ENCODE measurements around the gene PLCB1.

PLCB1 gene

DNA sequence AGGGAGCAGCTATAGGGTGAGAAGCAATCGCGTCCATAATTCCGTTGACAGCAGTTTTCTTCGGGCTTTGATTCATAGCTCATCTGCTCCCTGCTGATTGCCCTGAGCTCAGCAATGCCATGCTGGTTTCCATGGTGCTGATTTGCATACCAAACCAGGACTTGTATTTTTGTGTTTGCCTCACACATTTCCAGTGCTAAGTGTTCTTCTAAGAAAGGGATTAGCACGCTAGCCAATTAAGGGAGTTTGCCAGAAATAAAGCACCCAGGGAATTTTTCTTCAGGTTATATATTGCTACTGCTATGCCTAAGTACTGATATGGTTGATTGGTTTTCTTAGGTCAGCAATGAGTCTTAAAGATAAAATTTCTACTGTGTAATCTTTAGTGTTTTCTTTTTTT is 177.6 kb downstream of the PLCB1 start:
- H3K27ac ChIP-seq (ENCODE audit: low read depth in 2 of 2, low read length in 2 of 2), result no peak overlapping the region
- no peaks in the 10 kb centered on the region for H3K9me3 ChIP-seq (ENCODE audit: control insufficient read depth in 2 of 2, low read length in 2 of 2)
- H3K9ac ChIP-seq (ENCODE audit: low read depth in 1 of 2, low read length in 2 of 2), result no peak overlapping the region
- H3K27me3 ChIP-seq (ENCODE audit: control insufficient read depth in 2 of 2, insufficient read depth in 2 of 2, low read length in 2 of 2), result no peaks in the 10 kb centered on the region
- no peak overlapping the region for H3K4me3 ChIP-seq (ENCODE audit: low read length in 2 of 2)
- no peaks in the 10 kb centered on the region for H3K4me1 ChIP-seq (ENCODE audit: control insufficient read depth in 2 of 2, insufficient read depth in 2 of 2, low read length in 2 of 2)
- no peaks in the 10 kb centered on the region for H3K36me3 ChIP-seq (ENCODE audit: control insufficient read depth in 2 of 2, insufficient read depth in 2 of 2, low read length in 2 of 2)

DNA sequence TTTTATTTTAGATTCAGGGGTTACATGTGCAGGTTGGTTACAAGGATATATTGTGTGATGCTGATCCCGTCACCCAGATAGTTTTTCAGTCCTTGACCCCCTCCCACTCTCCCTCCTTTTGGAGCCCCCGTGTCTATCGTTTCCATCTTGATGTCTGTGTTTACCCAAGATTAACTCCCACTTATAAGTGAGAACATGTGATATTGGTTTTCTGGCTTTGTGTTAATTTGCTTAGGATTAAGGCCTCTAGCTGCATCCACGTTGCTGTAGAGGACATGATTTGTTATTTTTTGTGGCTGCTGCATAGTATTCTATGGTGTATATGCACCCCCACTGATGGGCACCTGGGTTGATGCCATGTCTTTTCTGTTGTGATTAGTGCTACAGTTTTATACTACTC is 178.6 kb downstream of the PLCB1 start:
- H3K9ac ChIP-seq (ENCODE audit: low read depth in 1 of 2, low read length in 2 of 2), result no peak overlapping the region
- no peaks in the 10 kb centered on the region for H3K4me1 ChIP-seq (ENCODE audit: control insufficient read depth in 2 of 2, insufficient read depth in 2 of 2, low read length in 2 of 2)
- no peaks in the 10 kb centered on the region for H3K9me3 ChIP-seq (ENCODE audit: control insufficient read depth in 2 of 2, low read length in 2 of 2)
- no peaks in the 10 kb centered on the region for H3K36me3 ChIP-seq (ENCODE audit: control insufficient read depth in 2 of 2, insufficient read depth in 2 of 2, low read length in 2 of 2)
- no peaks in the 10 kb centered on the region for H3K27me3 ChIP-seq (ENCODE audit: control insufficient read depth in 2 of 2, insufficient read depth in 2 of 2, low read length in 2 of 2)
- H3K4me3 ChIP-seq (ENCODE audit: low read length in 2 of 2), result no peak overlapping the region
- H3K27ac ChIP-seq (ENCODE audit: low read depth in 2 of 2, low read length in 2 of 2), result no peak overlapping the region

DNA sequence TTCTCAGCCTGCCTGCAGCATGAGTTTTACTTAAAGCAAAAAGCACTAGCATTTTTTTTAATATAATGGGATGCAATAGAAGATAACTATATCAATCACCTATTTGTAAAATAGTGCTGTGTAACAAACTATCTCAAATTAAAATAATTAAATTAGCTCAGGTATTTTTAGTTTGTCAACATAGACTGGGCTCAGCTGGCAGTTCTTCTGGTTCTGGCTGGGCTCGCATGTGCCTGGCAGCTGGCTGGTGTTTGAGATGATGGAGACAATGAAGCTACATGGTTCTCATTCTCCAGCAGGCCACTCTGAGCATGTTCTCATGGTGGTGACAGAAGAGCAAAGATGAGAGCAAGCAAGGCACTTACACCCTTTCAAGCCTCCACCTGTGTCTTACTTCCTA is 181.0 kb downstream of the PLCB1 start:
- Histone ChIP-seq H3K4me1 (ENCODE audit: control insufficient read depth in 2 of 2, insufficient read depth in 2 of 2, low read length in 2 of 2) (no peaks in the 10 kb centered on the region), H3K36me3 (ENCODE audit: control insufficient read depth in 2 of 2, insufficient read depth in 2 of 2, low read length in 2 of 2) (no peaks in the 10 kb centered on the region), H3K27ac (ENCODE audit: low read depth in 2 of 2, low read length in 2 of 2) (no peak overlapping the region), H3K9ac (ENCODE audit: low read depth in 1 of 2, low read length in 2 of 2) (no peak overlapping the region), H3K4me3 (ENCODE audit: low read length in 2 of 2) (no peak overlapping the region), H3K27me3 (ENCODE audit: control insufficient read depth in 2 of 2, insufficient read depth in 2 of 2, low read length in 2 of 2) (no peaks in the 10 kb centered on the region), H3K9me3 (ENCODE audit: control insufficient read depth in 2 of 2, low read length in 2 of 2) (no peaks in the 10 kb centered on the region)

DNA sequence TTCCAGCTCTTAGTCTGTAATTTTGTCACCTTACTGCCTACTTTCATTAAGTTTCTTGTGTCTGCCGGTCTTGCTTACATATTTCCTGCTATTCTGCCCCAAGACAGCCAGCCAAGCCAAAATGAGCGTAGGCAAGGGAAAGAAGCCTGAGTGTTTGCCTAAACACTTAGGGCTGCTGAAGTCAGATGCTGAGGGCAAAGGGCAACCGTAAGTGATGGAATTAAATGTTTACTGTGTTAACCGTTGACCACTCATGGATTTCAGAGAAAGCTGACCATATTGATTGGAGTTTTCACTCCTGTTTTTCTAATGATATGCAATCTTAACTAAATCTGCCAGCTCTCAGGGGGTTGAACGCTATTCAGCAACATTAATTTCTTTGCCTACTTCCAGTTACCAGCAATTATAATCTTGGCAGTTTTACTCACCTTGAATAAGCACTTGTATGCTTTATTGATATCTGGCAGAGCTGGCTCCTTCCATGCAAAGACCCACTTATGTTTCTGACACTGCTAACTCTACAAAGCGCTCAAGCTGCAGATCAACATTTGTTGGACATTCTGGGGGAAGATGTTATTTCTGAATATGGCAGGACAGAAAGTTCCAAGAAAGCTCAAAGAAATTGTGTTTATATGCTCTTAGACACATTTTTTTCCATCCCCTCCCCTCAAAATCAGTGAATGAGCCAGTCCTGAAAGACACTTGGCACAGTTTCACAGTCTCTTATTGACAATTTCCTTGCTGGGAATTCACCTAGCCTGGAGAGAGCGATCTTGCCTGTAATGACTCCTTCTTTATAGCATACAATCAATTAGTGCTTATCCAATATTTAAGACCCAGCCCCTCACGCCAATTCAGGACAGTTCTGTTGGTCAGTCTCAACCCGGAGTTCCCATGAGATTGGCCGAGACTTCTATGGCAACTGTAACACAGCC is 183.8 kb downstream of the PLCB1 start:
- Histone ChIP-seq H3K9ac (ENCODE audit: low read depth in 1 of 2, low read length in 2 of 2) (no peak overlapping the region), H3K4me3 (ENCODE audit: low read length in 2 of 2) (no peak overlapping the region), H3K27me3 (ENCODE audit: control insufficient read depth in 2 of 2, insufficient read depth in 2 of 2, low read length in 2 of 2) (no peaks in the 10 kb centered on the region), H3K36me3 (ENCODE audit: control insufficient read depth in 2 of 2, insufficient read depth in 2 of 2, low read length in 2 of 2) (no peaks in the 10 kb centered on the region), H3K27ac (ENCODE audit: low read depth in 2 of 2, low read length in 2 of 2) (no peak overlapping the region), H3K4me1 (ENCODE audit: control insufficient read depth in 2 of 2, insufficient read depth in 2 of 2, low read length in 2 of 2) (no peaks in the 10 kb centered on the region), H3K9me3 (ENCODE audit: control insufficient read depth in 2 of 2, low read length in 2 of 2) (no peaks in the 10 kb centered on the region)

DNA sequence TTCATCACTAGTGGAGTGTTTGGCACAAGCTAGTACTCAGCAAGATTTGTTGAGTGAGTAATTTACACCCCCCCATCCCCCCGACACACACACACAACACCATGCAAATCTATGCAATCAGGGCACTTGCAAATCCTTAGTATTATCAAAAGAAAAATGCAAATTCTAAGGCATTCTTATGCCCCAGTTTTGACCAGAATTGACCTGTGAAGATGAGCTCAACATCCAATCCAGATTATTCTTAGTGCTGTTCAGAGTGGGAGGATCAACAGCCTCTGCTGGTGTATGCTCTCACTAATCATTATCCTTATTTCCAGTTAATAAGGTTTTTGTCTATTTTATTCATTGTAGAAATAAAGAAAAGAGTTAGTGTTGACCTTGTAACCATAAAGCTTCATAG is 185.4 kb downstream of the PLCB1 start:
- Histone ChIP-seq H3K9ac (ENCODE audit: low read depth in 1 of 2, low read length in 2 of 2) (no peak overlapping the region), H3K9me3 (ENCODE audit: control insufficient read depth in 2 of 2, low read length in 2 of 2) (no peaks in the 10 kb centered on the region), H3K4me1 (ENCODE audit: control insufficient read depth in 2 of 2, insufficient read depth in 2 of 2, low read length in 2 of 2) (no peaks in the 10 kb centered on the region), H3K27me3 (ENCODE audit: control insufficient read depth in 2 of 2, insufficient read depth in 2 of 2, low read length in 2 of 2) (no peaks in the 10 kb centered on the region), H3K27ac (ENCODE audit: low read depth in 2 of 2, low read length in 2 of 2) (no peak overlapping the region), H3K36me3 (ENCODE audit: control insufficient read depth in 2 of 2, insufficient read depth in 2 of 2, low read length in 2 of 2) (no peaks in the 10 kb centered on the region), H3K4me3 (ENCODE audit: low read length in 2 of 2) (no peak overlapping the region)

DNA sequence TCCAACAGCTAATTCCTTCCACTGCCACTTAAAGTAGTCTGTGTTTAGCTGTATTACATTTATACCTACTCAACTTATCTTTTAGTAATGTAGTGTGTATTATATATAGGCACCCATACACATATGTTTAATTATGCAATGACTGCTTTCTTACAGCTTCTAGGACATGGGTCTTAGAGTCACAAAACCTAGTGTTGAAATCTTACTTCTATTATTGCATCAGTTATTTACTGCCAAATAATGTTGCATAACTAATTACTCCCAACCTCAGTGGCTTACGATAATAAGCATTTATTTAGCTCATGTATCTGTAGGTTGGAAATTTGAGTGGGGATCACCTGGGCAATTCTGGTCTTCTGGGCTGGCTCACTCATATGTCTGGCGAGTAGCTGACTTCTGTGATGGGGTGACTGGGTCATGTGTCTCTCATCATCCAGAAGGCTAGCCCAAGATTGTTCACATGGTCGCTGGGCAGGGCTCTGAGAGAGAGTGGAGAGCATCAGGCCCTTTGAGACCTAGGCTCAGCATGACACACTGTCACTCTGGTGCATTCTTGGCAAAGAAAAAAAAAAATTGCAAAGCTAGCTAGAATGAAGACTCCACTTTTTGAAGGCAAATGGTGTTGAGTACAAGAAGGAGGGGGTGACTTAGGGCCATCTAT is 187.0 kb downstream of the PLCB1 start:
- Histone ChIP-seq H3K4me3 (ENCODE audit: low read length in 2 of 2) (no peak overlapping the region), H3K4me1 (ENCODE audit: control insufficient read depth in 2 of 2, insufficient read depth in 2 of 2, low read length in 2 of 2) (no peaks in the 10 kb centered on the region), H3K27me3 (ENCODE audit: control insufficient read depth in 2 of 2, insufficient read depth in 2 of 2, low read length in 2 of 2) (no peaks in the 10 kb centered on the region), H3K9ac (ENCODE audit: low read depth in 1 of 2, low read length in 2 of 2) (no peak overlapping the region), H3K9me3 (ENCODE audit: control insufficient read depth in 2 of 2, low read length in 2 of 2) (no peaks in the 10 kb centered on the region), H3K36me3 (ENCODE audit: control insufficient read depth in 2 of 2, insufficient read depth in 2 of 2, low read length in 2 of 2) (no peaks in the 10 kb centered on the region), H3K27ac (ENCODE audit: low read depth in 2 of 2, low read length in 2 of 2) (no peak overlapping the region)

DNA sequence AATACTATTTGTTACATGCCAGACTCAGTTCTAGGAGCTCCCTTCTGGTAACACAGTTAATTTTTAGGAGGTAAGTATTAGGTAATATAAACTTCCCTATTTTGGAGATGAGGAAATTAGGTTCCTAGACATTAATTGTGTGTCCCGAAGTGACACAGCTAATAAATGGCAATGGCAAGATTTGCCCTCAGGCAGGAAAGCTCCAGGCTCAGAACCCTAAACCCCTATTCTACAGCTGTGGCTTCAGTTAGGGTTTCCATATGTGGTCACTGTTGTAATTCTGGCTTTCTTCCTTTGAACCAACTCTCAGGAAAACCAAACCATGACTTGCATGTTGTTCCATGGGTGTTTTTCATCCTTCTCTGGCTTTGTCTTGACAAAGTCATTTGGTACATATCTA is 188.2 kb downstream of the PLCB1 start:
- no peak overlapping the region for H3K27ac ChIP-seq (ENCODE audit: low read depth in 2 of 2, low read length in 2 of 2)
- H3K4me3 ChIP-seq (ENCODE audit: low read length in 2 of 2), result no peak overlapping the region
- H3K9me3 ChIP-seq (ENCODE audit: control insufficient read depth in 2 of 2, low read length in 2 of 2), result no peaks in the 10 kb centered on the region
- no peaks in the 10 kb centered on the region for H3K27me3 ChIP-seq (ENCODE audit: control insufficient read depth in 2 of 2, insufficient read depth in 2 of 2, low read length in 2 of 2)
- no peak overlapping the region for H3K9ac ChIP-seq (ENCODE audit: low read depth in 1 of 2, low read length in 2 of 2)
- no peaks in the 10 kb centered on the region for H3K36me3 ChIP-seq (ENCODE audit: control insufficient read depth in 2 of 2, insufficient read depth in 2 of 2, low read length in 2 of 2)
- H3K4me1 ChIP-seq (ENCODE audit: control insufficient read depth in 2 of 2, insufficient read depth in 2 of 2, low read length in 2 of 2), result no peaks in the 10 kb centered on the region

DNA sequence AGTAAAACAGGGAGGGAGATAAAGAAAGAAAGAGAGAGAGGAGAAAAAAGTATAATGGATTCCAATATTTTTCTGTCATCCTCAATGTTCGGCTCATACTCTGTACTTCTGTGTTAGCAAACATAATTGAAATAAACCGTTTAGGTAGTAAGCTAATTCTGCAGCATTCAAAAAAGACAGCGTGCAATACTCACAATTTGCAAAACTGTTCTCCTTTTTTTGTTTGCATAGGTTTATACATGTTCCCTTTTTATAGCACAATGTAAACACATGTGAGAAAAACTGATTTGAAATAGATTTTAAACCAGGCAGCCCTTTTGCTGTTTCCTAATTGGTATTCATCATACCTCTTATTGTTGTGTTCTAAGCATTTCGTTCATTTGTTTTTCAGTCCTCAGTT is 188.9 kb downstream of the PLCB1 start:
- no peaks in the 10 kb centered on the region for H3K4me1 ChIP-seq (ENCODE audit: control insufficient read depth in 2 of 2, insufficient read depth in 2 of 2, low read length in 2 of 2)
- no peaks in the 10 kb centered on the region for H3K9me3 ChIP-seq (ENCODE audit: control insufficient read depth in 2 of 2, low read length in 2 of 2)
- H3K27ac ChIP-seq (ENCODE audit: low read depth in 2 of 2, low read length in 2 of 2), result no peak overlapping the region
- H3K9ac ChIP-seq (ENCODE audit: low read depth in 1 of 2, low read length in 2 of 2), result no peak overlapping the region
- H3K27me3 ChIP-seq (ENCODE audit: control insufficient read depth in 2 of 2, insufficient read depth in 2 of 2, low read length in 2 of 2), result no peaks in the 10 kb centered on the region
- no peak overlapping the region for H3K4me3 ChIP-seq (ENCODE audit: low read length in 2 of 2)
- H3K36me3 ChIP-seq (ENCODE audit: control insufficient read depth in 2 of 2, insufficient read depth in 2 of 2, low read length in 2 of 2), result no peaks in the 10 kb centered on the region

DNA sequence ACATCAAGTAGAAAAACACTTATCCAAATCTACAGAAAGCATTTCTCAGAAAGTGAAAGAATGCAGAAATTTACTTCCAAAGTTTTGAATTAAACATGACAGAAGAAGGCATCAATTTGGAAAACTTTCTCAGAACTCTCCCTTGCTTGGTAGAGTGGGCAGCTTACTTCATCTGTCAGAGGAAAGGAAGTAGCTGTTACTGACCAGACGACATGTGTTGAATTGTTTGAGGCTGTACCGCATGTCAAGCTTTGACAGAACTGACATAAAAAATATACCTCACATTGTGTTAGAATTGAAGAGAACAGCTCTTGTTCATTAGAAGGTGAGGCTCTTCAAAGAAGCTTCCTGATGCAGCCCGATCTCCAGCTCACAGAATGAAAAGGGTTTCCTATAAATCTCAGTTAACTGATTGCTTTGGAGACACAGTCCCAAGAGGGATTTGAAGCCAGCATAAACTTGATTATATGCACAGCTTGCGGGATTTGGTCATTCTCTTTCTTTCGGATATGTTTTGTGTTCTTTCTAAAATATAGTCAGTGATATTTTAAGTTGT is 190.7 kb downstream of the PLCB1 start:
- Histone ChIP-seq H3K27ac (ENCODE audit: low read depth in 2 of 2, low read length in 2 of 2) (no peak overlapping the region), H3K9me3 (ENCODE audit: control insufficient read depth in 2 of 2, low read length in 2 of 2) (no peaks in the 10 kb centered on the region), H3K36me3 (ENCODE audit: control insufficient read depth in 2 of 2, insufficient read depth in 2 of 2, low read length in 2 of 2) (no peaks in the 10 kb centered on the region), H3K27me3 (ENCODE audit: control insufficient read depth in 2 of 2, insufficient read depth in 2 of 2, low read length in 2 of 2) (no peaks in the 10 kb centered on the region), H3K4me3 (ENCODE audit: low read length in 2 of 2) (no peak overlapping the region), H3K4me1 (ENCODE audit: control insufficient read depth in 2 of 2, insufficient read depth in 2 of 2, low read length in 2 of 2) (no peaks in the 10 kb centered on the region), H3K9ac (ENCODE audit: low read depth in 1 of 2, low read length in 2 of 2) (no peak overlapping the region)

DNA sequence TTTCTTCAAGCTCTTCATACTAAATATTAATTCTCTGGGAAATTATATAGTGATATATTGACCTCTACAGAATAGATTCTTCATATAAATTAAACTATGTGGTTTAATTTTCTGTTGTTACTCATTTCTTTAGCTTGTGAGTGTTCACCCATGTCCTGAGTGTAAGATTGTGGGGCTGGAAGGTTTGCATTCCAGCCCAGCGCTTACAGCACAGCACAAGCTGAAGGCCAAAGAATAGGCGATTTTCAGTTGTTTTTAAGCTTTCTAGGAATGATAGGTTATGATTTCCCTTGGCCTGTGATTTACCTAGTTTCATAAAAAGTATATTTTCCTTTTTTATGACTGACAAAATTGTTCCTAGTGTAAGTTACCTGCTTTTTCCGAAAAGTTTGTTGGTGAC is 194.1 kb downstream of the PLCB1 start:
- Histone ChIP-seq H3K27me3 (ENCODE audit: control insufficient read depth in 2 of 2, insufficient read depth in 2 of 2, low read length in 2 of 2) (no peaks in the 10 kb centered on the region), H3K9me3 (ENCODE audit: control insufficient read depth in 2 of 2, low read length in 2 of 2) (no peaks in the 10 kb centered on the region), H3K27ac (ENCODE audit: low read depth in 2 of 2, low read length in 2 of 2) (no peak overlapping the region), H3K4me1 (ENCODE audit: control insufficient read depth in 2 of 2, insufficient read depth in 2 of 2, low read length in 2 of 2) (no peaks in the 10 kb centered on the region), H3K36me3 (ENCODE audit: control insufficient read depth in 2 of 2, insufficient read depth in 2 of 2, low read length in 2 of 2) (no peaks in the 10 kb centered on the region), H3K9ac (ENCODE audit: low read depth in 1 of 2, low read length in 2 of 2) (no peak overlapping the region), H3K4me3 (ENCODE audit: low read length in 2 of 2) (no peak overlapping the region)
